ENCODE measurements around the gene ATOSB. TPM values are rescaled to one million over a fixed set of nuclear protein-coding genes. Genes with fewer than 3 reads are reported as not detected.
"Not testable (repeated sequence)": the region's sequence is repeated elsewhere in the genome, so short reads cannot be mapped to it uniquely, and the experiment has no call there.

ATOSB gene
- total and polyA plus RNA-seq, 2 experiments from 2014 or later, result 16.1 to 18.3 TPM

DNA sequence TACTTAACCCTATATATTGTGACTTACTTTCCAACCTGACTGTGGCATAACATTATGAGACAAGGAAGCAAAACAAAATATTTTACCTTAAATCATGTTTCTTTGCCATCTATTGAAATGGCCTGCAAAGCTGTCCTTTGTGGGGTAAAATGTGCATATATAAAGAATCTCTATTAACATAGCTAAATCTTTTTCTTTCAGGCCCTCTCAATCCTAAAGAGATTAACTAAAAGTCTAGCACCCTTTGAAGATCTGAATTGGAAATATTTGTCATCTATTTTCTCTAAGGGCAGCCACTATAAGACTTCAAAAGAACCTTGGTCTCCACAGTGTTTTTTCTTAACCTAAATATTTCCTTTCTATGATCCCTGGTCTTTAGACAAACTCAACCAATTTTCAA lies 41.1 kb upstream of the ATOSB start:
- Histone ChIP-seq H3K79me2 (no peaks in the 10 kb centered on the region), H3K4me3 (no peak overlapping the region), H3K27me3 (no peaks in the 10 kb centered on the region), H4K20me1 (ENCODE audit: insufficient read depth, poor library complexity, severe bottlenecking) (no peaks in the 10 kb centered on the region), H3K4me1 (ENCODE audit: insufficient read depth) (no peaks in the 10 kb centered on the region), H2AFZ (no peak overlapping the region), H3K9me2 (replicated peaks; ENCODE audit: insufficient read depth) (no peaks in the 10 kb centered on the region), H3K36me3 (replicated peaks; ENCODE audit: insufficient read depth, low read depth) (no peaks in the 10 kb centered on the region), H3K4me2 (no peak overlapping the region), H3K9me3 (ENCODE audit: low read depth) (no peaks in the 10 kb centered on the region), H3K27ac (no peak overlapping the region)
- no peak for DNase-seq (ENCODE audit: low spot score)
- no peak for TF ChIP-seq EZH2 (IDR thresholded peaks at IDR 0.05; ENCODE audit: borderline replicate concordance)
- no peak for TF ChIP-seq EZH2phosphoT487 (IDR thresholded peaks at IDR 0.05; ENCODE audit: low read depth, severe bottlenecking, unreplicated experiment)
- no peak for TF ChIP-seq CTCF (IDR thresholded peaks at IDR 0.05; ENCODE audit: poor library complexity)

DNA sequence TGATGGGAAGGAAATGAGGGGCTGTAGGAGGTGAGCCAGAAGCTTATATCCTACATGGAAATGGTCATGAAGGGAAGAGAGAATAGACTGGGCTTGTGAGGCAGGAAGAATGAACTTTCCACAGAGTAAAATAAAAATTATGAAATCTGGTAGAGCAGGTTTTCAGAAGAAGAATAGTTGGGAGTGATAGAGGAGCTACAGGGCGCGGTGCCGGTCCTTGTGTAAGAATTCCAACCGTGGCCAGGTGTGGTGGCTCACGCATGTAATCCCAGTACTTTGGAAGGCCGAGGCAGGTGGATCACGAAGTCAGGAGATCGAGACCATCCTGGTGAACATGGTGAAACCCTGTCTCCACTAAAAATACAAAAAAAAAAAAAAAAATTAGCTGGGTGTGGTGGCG lies 37.3 kb upstream of the ATOSB start:
- no peaks in the 10 kb centered on the region for H3K4me1 ChIP-seq (ENCODE audit: insufficient read depth)
- H3K9me2 ChIP-seq (replicated peaks; ENCODE audit: insufficient read depth), result no peaks in the 10 kb centered on the region
- no peak overlapping the region for H3K4me2 ChIP-seq
- H3K27me3 ChIP-seq, result no peaks in the 10 kb centered on the region
- no peak overlapping the region for H2AFZ ChIP-seq
- H3K36me3 ChIP-seq (replicated peaks; ENCODE audit: insufficient read depth, low read depth), result no peaks in the 10 kb centered on the region
- no peak overlapping the region for H3K27ac ChIP-seq
- no peak overlapping the region for H3K4me3 ChIP-seq
- 96% methylated on average over 9 of the region's 9 CpGs for WGBS (ENCODE audit: low lambda C conversion rate, missing lambda C conversion rate)
- no peaks in the 10 kb centered on the region for H3K9me3 ChIP-seq (ENCODE audit: low read depth)
- H4K20me1 ChIP-seq (ENCODE audit: insufficient read depth, poor library complexity, severe bottlenecking), result no peaks in the 10 kb centered on the region
- TF ChIP-seq EZH2 (IDR thresholded peaks at IDR 0.05; ENCODE audit: borderline replicate concordance) (no peak), EZH2phosphoT487 (IDR thresholded peaks at IDR 0.05; ENCODE audit: low read depth, severe bottlenecking, unreplicated experiment) (no peak), CTCF (IDR thresholded peaks at IDR 0.05; ENCODE audit: poor library complexity) (no peak)
- no peak for DNase-seq (ENCODE audit: low spot score)
- no peaks in the 10 kb centered on the region for H3K79me2 ChIP-seq

DNA sequence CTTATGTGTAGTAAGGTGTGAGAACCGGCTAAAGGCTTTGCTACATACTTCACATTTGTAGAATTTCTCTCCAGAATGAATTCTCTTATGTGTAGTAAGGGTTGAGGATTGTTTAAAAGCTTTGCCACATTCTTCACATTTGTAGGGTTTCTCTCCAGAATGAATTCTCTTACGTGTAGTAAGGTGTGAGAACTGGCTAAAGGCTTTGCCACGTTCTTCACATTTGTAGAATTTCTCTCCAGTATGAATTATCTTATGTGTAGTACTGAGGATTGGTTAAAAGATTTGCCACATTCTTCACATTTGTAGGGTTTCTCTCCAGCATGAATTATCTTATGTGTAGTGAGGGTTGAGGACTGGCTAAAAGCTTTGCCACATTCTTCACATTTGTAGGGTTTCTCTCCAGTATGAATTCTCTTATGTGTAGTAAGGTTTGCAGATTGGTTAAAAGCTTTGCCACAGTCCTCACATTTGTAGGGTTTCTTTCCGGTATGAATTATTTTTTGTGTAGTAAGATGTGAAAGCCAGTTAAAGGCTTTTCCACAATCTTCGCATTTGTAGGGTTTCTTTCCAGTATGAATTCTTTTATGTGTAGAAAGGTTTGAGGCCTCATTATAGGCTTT lies 32.4 kb upstream of the ATOSB start:
- not testable (repeated sequence) for H3K9me3 ChIP-seq (ENCODE audit: low read depth); H3K9me2 ChIP-seq (replicated peaks; ENCODE audit: insufficient read depth); H3K4me2 ChIP-seq; H3K79me2 ChIP-seq; H2AFZ ChIP-seq; H3K27me3 ChIP-seq; H3K27ac ChIP-seq; H3K36me3 ChIP-seq (replicated peaks; ENCODE audit: insufficient read depth, low read depth); H4K20me1 ChIP-seq (ENCODE audit: insufficient read depth, poor library complexity, severe bottlenecking); DNase-seq (ENCODE audit: low spot score); H3K4me1 ChIP-seq (ENCODE audit: insufficient read depth); H3K4me3 ChIP-seq
- WGBS (ENCODE audit: low lambda C conversion rate, missing lambda C conversion rate), result 70% methylated on average over 5 of the region's 5 CpGs

- Histone ChIP-seq H3K4me2 (no peak overlapping the region), H3K27ac (no peak overlapping the region), H3K9me3 (ENCODE audit: low read depth) (no peaks in the 10 kb centered on the region), H3K4me3 (no peak overlapping the region), H3K27me3 (no peaks in the 10 kb centered on the region), H3K36me3 (replicated peaks; ENCODE audit: insufficient read depth, low read depth) (no peaks in the 10 kb centered on the region), H3K79me2 (no peaks in the 10 kb centered on the region), H2AFZ (no peak overlapping the region), H3K9me2 (replicated peaks; ENCODE audit: insufficient read depth) (no peaks in the 10 kb centered on the region), H3K4me1 (ENCODE audit: insufficient read depth) (no peaks in the 10 kb centered on the region), H4K20me1 (ENCODE audit: insufficient read depth, poor library complexity, severe bottlenecking) (no peaks in the 10 kb centered on the region)
- no peak for TF ChIP-seq CTCF (IDR thresholded peaks at IDR 0.05; ENCODE audit: poor library complexity)
- TF ChIP-seq EZH2phosphoT487 (IDR thresholded peaks at IDR 0.05; ENCODE audit: low read depth, severe bottlenecking, unreplicated experiment), result no peak
- WGBS (ENCODE audit: low lambda C conversion rate, missing lambda C conversion rate), result 90% methylated on average over 5 of the region's 5 CpGs
- DNase-seq (ENCODE audit: low spot score), result no peak
Measured at GRCh38 chr9:35142037-35142436, 26.4 kb upstream of the ATOSB start.

Measured in hepatocyte (in vitro differentiated cells).